H1 (cell line): Measurements from ENCODE around the gene GPR37. TPM values are rescaled to one million over a fixed set of nuclear protein-coding genes. Genes with fewer than 3 reads are reported as not detected.

Source experiments
- CTCF ChIA-PET: fragments of 300-600 bp; sonication (Branson Sonifier 250); formaldehyde crosslinking; loops from one replicate; lab custom pipeline; 2021; ENCODE audit not compliant: partially characterized antibody; lab: Charles Lee
- POLR2A ChIA-PET: fragments of 300-600 bp; sonication (Branson Sonifier 250); formaldehyde crosslinking; loops from one replicate; lab custom pipeline; 2021; ENCODE audit warnings: inconsistent platforms; ENCODE audit not compliant: partially characterized antibody; lab: Charles Lee
- DNase-seq, 2 experiments: peaks; one replicate each; pipeline versions ENCODE4 v3.0.0 to v3.0.0-alpha.2; 2010 to 2022; ENCODE audit warnings: low spot score in 2 of 2, low read depth in 1 of 2, mixed read lengths in 1 of 2
- FAIRE-seq: peaks from 2 replicates; lab custom pipeline; 2011; peaks lifted over from hg19 to GRCh38; lab: Jason Lieb, UNC
- H2AFZ ChIP-seq: 2 replicates; pipeline ENCODE4 v1.8.1; 2012; ENCODE audit warnings: low read length, inconsistent platforms
- H2AK5ac ChIP-seq: 2 replicates; pipeline ENCODE4 v1.6.1; 2013; ENCODE audit warnings: low read depth, low read length
- H2BK120ac ChIP-seq: replicated peaks from 2 replicates; pipeline ENCODE3; 2013; ENCODE audit warnings: low read depth, low read length, inconsistent platforms
- H2BK12ac ChIP-seq: 2 replicates; pipeline ENCODE4 v1.6.1; 2013; ENCODE audit warnings: low read depth, low read length
- H2BK15ac ChIP-seq: 2 replicates; pipeline ENCODE4 v1.6.1; 2013; ENCODE audit warnings: low read length
- H2BK20ac ChIP-seq: 2 replicates; pipeline ENCODE4 v1.6.1; 2013; ENCODE audit warnings: low read length
- H2BK5ac ChIP-seq: 2 replicates; pipeline ENCODE4 v1.6.1; 2013; ENCODE audit warnings: low read depth, low read length
- H3K14ac ChIP-seq: 2 replicates; pipeline ENCODE4 v1.6.1; 2013; ENCODE audit warnings: inconsistent platforms; ENCODE audit not compliant: insufficient read length
- H3K18ac ChIP-seq: 2 replicates; pipeline ENCODE4 v1.6.1; 2013; ENCODE audit warnings: low read length; ENCODE audit errors: extremely low read depth
- H3K23ac ChIP-seq: 2 replicates; pipeline ENCODE4 v1.6.1; 2013; ENCODE audit warnings: inconsistent platforms; ENCODE audit not compliant: insufficient read length
- H3K23me2 ChIP-seq: 2 replicates; pipeline ENCODE4 v1.6.1; 2013; ENCODE audit warnings: low read depth, low read length
- H3K27ac ChIP-seq: 2 replicates; pipeline ENCODE4 v1.6.1; 2011; ENCODE audit warnings: low read depth, low read length, inconsistent platforms
- H3K27me3 ChIP-seq, 4 experiments: replicated peaks in 1 of 4; 1 replicate in 1 of 4; 2 replicates in 3 of 4; pipeline versions ENCODE4 v1.6.1 to v1.8.1; 2011 to 2013; ENCODE audit warnings: low read length in 3 of 4, mild to moderate bottlenecking in 3 of 4, inconsistent platforms in 2 of 4, mixed read lengths in 2 of 4, moderate library complexity in 1 of 4; ENCODE audit not compliant: control insufficient read depth in 3 of 4, insufficient read depth in 3 of 4; ENCODE audit errors: extremely low read depth in 1 of 4
- H3K36me3 ChIP-seq, 4 experiments: 2 replicates each; pipeline versions ENCODE4 v1.6.1 to v1.8.1; 2011 to 2013; ENCODE audit warnings: mild to moderate bottlenecking in 4 of 4, low read length in 3 of 4, moderate library complexity in 2 of 4, control low read depth in 1 of 4, inconsistent platforms in 1 of 4; ENCODE audit not compliant: insufficient read depth in 4 of 4, control insufficient read depth in 2 of 4
- H3K4ac ChIP-seq: replicated peaks from 2 replicates; pipeline ENCODE3; 2013; ENCODE audit warnings: low read length, low read depth, mixed read lengths, inconsistent platforms; ENCODE audit not compliant: insufficient read length
- H3K4me1 ChIP-seq, 4 experiments: replicated peaks in 1 of 4; 1 replicate in 1 of 4; 2 replicates in 3 of 4; pipeline versions ENCODE4 v1.6.1 to v1.8.1; 2011 to 2013; ENCODE audit warnings: low read length in 3 of 4, inconsistent platforms in 2 of 4, mixed read lengths in 1 of 4; ENCODE audit not compliant: insufficient read depth in 4 of 4, control insufficient read depth in 3 of 4
- H3K4me2 ChIP-seq, 2 experiments: 2 replicates each; pipeline versions ENCODE4 v1.6.1 to v1.8.1; 2011 to 2013; ENCODE audit warnings: low read depth in 2 of 2, low read length in 2 of 2, control low read depth in 1 of 2, inconsistent platforms in 1 of 2, mild to moderate bottlenecking in 1 of 2; ENCODE audit not compliant: insufficient read depth in 1 of 2
- H3K4me3 ChIP-seq, 4 experiments: fragments of 200-600, 300-600 bp in 1 of 4; sonication (generic), shearing (Covaris generic), sonication (Bioruptor Twin) in 1 of 4; 2 replicates each; pipeline versions ENCODE4 v1.5.1 to v1.8.1; 2011 to 2016; ENCODE audit warnings: low read length in 4 of 4, low read depth in 3 of 4, control low read depth in 2 of 4, inconsistent platforms in 2 of 4, mild to moderate bottlenecking in 2 of 4, mixed read lengths in 1 of 4, moderate library complexity in 1 of 4; ENCODE audit not compliant: insufficient read depth in 2 of 4; ENCODE audit errors: extremely low read depth in 1 of 4
- H3K56ac ChIP-seq: replicated peaks from 2 replicates; pipeline ENCODE3; 2013; ENCODE audit warnings: low read depth, mild to moderate bottlenecking, mixed read lengths, low read length, inconsistent platforms; ENCODE audit not compliant: insufficient read length
- H3K79me1 ChIP-seq: 2 replicates; pipeline ENCODE4 v1.6.1; 2013; ENCODE audit warnings: low read depth, low read length, control low read depth
- H3K79me2 ChIP-seq, 2 experiments: 2 replicates each; pipeline versions ENCODE4 v1.6.1 to v1.8.1; 2012 to 2013; ENCODE audit warnings: low read length in 2 of 2, mild to moderate bottlenecking in 2 of 2, inconsistent platforms in 1 of 2; ENCODE audit not compliant: insufficient read depth in 2 of 2, control insufficient read depth in 1 of 2
- H3K9ac ChIP-seq, 4 experiments: replicated peaks in 1 of 4; 1 replicate in 1 of 4; 2 replicates in 3 of 4; pipeline versions ENCODE4 v1.6.1 to v1.8.1; 2011 to 2013; ENCODE audit warnings: low read depth in 3 of 4, low read length in 3 of 4, control low read depth in 2 of 4, mild to moderate bottlenecking in 2 of 4, moderate library complexity in 2 of 4, inconsistent platforms in 1 of 4; ENCODE audit errors: extremely low read depth in 1 of 4
- H3K9me3 ChIP-seq, 2 experiments: 2 replicates each; pipeline versions ENCODE4 v1.6.1 to v1.8.1; 2012 to 2013; ENCODE audit warnings: mild to moderate bottlenecking in 2 of 2, moderate library complexity in 2 of 2, control low read depth in 1 of 2, inconsistent platforms in 1 of 2, low read depth in 1 of 2, low read length in 1 of 2, mixed read lengths in 1 of 2; ENCODE audit not compliant: insufficient read depth in 2 of 2
- H4K20me1 ChIP-seq, 2 experiments: replicated peaks in 1 of 2; 2 replicates each; pipeline versions ENCODE3 to v1.8.1; 2011 to 2013; ENCODE audit warnings: inconsistent platforms in 2 of 2, low read length in 2 of 2, mild to moderate bottlenecking in 1 of 2; ENCODE audit not compliant: insufficient read depth in 2 of 2, control insufficient read depth in 1 of 2
- H4K5ac ChIP-seq: 2 replicates; pipeline ENCODE4 v1.6.1; 2013; ENCODE audit warnings: low read length, low read depth, mixed read lengths, inconsistent platforms; ENCODE audit not compliant: insufficient read length
- H4K8ac ChIP-seq: 2 replicates; pipeline ENCODE4 v1.8.0; 2013; ENCODE audit warnings: mild to moderate bottlenecking, moderate library complexity, low read length, inconsistent platforms; ENCODE audit not compliant: insufficient read depth; ENCODE audit errors: extremely low read depth
- H4K91ac ChIP-seq: replicated peaks from 2 replicates; pipeline ENCODE3; 2013; ENCODE audit warnings: low read length, mixed read lengths, inconsistent platforms; ENCODE audit not compliant: insufficient read length
- BCL11A ChIP-seq, 2 experiments: IDR thresholded peaks; one replicate each; pipeline ENCODE4 v1.6.1; 2011; ENCODE audit warnings: low read depth in 2 of 2, low read length in 2 of 2, mild to moderate bottlenecking in 2 of 2
- CREB1 ChIP-seq: IDR thresholded peaks from 2 replicates; pipeline ENCODE4 v1.6.1; 2012; ENCODE audit warnings: inconsistent platforms
- EP300 ChIP-seq, 2 experiments: IDR thresholded peaks; 1 replicate in 1 of 2; 2 replicates in 1 of 2; pipeline ENCODE4 v1.6.1; 2011 to 2012; ENCODE audit warnings: low read depth in 2 of 2, low read length in 2 of 2, mild to moderate bottlenecking in 2 of 2, borderline replicate concordance in 1 of 2, inconsistent platforms in 1 of 2, moderate library complexity in 1 of 2
- JUND ChIP-seq: IDR thresholded peaks from 2 replicates; pipeline ENCODE4 v1.6.1; 2011; ENCODE audit warnings: mild to moderate bottlenecking, improper control_type of control experiment, low read length
- KDM5A ChIP-seq: fragments of 200-600 bp; IDR thresholded peaks from 2 replicates; pipeline ENCODE4 v1.7.1; 2012; ENCODE audit warnings: mild to moderate bottlenecking, low read length, inconsistent platforms, mixed read lengths
- MAFK ChIP-seq: IDR thresholded peaks from 2 replicates; pipeline ENCODE4 v1.6.1; 2012; ENCODE audit warnings: low read depth, mild to moderate bottlenecking, improper control_type of control experiment, low read length
- POLR2A ChIP-seq, 2 experiments: IDR thresholded peaks; 1 replicate in 1 of 2; 2 replicates in 1 of 2; pipeline ENCODE4 v1.6.1; 2011; ENCODE audit warnings: low read depth in 2 of 2, low read length in 2 of 2, mild to moderate bottlenecking in 2 of 2; ENCODE audit errors: control extremely low read depth in 1 of 2
- POU5F1 ChIP-seq: IDR thresholded peaks from 2 replicates; pipeline ENCODE4 v1.6.1; 2011; ENCODE audit warnings: low read depth, mild to moderate bottlenecking, low read length, moderate library complexity
- RAD21 ChIP-seq, 2 experiments: IDR thresholded peaks in 1 of 2; conservative IDR thresholded peaks in 1 of 2; 2 replicates each; pipeline ENCODE4 v1.6.1; 2011; ENCODE audit warnings: low read depth in 2 of 2, low read length in 2 of 2, improper control_type of control experiment in 1 of 2, inconsistent platforms in 1 of 2, mild to moderate bottlenecking in 1 of 2, moderate library complexity in 1 of 2
- RXRA ChIP-seq: IDR thresholded peaks from 2 replicates; pipeline ENCODE4 v1.6.1; 2011; ENCODE audit warnings: low read depth, mild to moderate bottlenecking, low read length, moderate library complexity; ENCODE audit not compliant: insufficient read depth
- SIX5 ChIP-seq: IDR thresholded peaks from 2 replicates; pipeline ENCODE4 v1.6.1; 2011; ENCODE audit warnings: mild to moderate bottlenecking, low read depth, low read length
- TAF7 ChIP-seq: optimal IDR thresholded peaks from 2 replicates; pipeline ENCODE3; 2011; ENCODE audit warnings: low read depth, mild to moderate bottlenecking, inconsistent platforms, low read length, moderate library complexity, borderline replicate concordance
- TBP ChIP-seq: IDR thresholded peaks from 2 replicates; pipeline ENCODE4 v1.6.1; 2011; ENCODE audit warnings: low read depth, low read length, improper control_type of control experiment
- WGBS, 2 experiments: shearing (Covaris generic) in 1 of 2; methylation state at CpG; one replicate each; pipeline versions ENCODE4 v1.1.6 to v1.1.7; 2013 to 2015; ENCODE audit warnings: low lambda C conversion rate in 2 of 2, mixed read lengths in 2 of 2, inconsistent platforms in 1 of 2, low coverage in 1 of 2, missing lambda C conversion rate in 1 of 2; ENCODE audit not compliant: insufficient replicate concordance in 2 of 2, insufficient coverage in 1 of 2, insufficient read length in 1 of 2; ENCODE audit errors: extremely low coverage in 1 of 2, missing lambda C conversion rate in 1 of 2; 5-methylcytosine and 5-hydroxymethylcytosine counted together
- polyA plus RNA-seq, 7 experiments: library from polyadenylated mRNA; depleted of rRNA in 3 of 7; stranded (reverse) in 5 of 7; unstranded in 2 of 7; fragments of >200 nt in 5 of 7; fragments of 200-250 nt in 2 of 7; gene quantifications; 1 replicate in 5 of 7; 2 replicates in 1 of 7; 4 replicates in 1 of 7; pipeline versions ENCODE4 v1.2.1 to v1.2.3, GENCODE V29; 2011 to 2013; ENCODE audit warnings: missing spikeins in 2 of 7, mixed read lengths in 2 of 7
- total RNA-seq: library from RNA; stranded (reverse); fragmentation: NEBNext Ultra II Directional; extraction: Animal tissue kit (Norgen Biotek cat#: 25700); gene quantifications from 2 replicates; pipeline ENCODE4 v1.2.1, GENCODE V29; 2021
- TF ChIP-seq, protein P1 (sequence below): IDR thresholded peaks from 2 replicates; pipeline ENCODE4 v1.6.1; 2011; ENCODE audit warnings: low read depth, mild to moderate bottlenecking, low read length; ENCODE audit not compliant: insufficient read depth

Gene GPR37
- total and polyA plus RNA-seq, 2 of the 8 experiments (the other 6 are each of a cell fraction or from before 2014, with no cell fraction given): 1.5 to 17.4 TPM

DNA sequence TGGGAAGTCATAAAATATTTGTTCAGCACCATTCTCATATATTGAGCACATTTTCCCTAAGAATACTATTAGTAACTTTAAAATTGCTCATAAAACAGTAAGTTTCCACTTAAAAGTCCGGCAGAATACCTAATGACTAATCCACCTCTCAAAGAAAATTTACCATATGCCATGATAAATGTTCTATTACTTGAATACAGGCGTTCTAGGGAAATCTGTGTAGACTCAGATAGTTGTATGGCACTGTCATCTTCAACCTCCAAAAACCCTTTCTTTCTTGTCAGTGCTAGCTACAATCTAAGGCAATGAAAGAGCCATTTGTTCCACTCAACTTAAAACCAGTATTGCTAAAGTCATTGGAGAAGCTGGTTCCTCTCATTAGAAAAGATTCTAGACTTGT is 7.3 kb downstream of the GPR37 start:
- Histone ChIP-seq H3K27me3 (peaks cover 0 to 5% (median 4%) of the 10 kb centered on the region in 4 experiments; a peak in 2 of 7 replicates), H4K91ac (no peak overlapping the region), H3K56ac (no peak overlapping the region), H2BK120ac (no peak overlapping the region), H3K36me3 (no peaks in the 10 kb centered on the region), H3K79me2 (peaks cover 0 to 18% of the 10 kb centered on the region in 2 experiments; a peak in 2 of 4 replicates), H3K9me3 (no peaks in the 10 kb centered on the region), H4K5ac (no peak overlapping the region), H3K18ac (no peak overlapping the region), H3K4me2 (no peak overlapping the region), H3K9ac (no peak overlapping the region), H2AFZ (no peak overlapping the region), H3K4ac (no peak overlapping the region), H3K79me1 (no peaks in the 10 kb centered on the region), H3K14ac (no peak overlapping the region), H2BK12ac (no peak overlapping the region), H3K4me3 (no peak overlapping the region), H4K20me1 (peaks cover 0 to 3% of the 10 kb centered on the region in 2 experiments), H2BK5ac (no peak overlapping the region), H4K8ac (no peak overlapping the region), H2AK5ac (no peak overlapping the region), H2BK20ac (no peak overlapping the region), H3K23ac (no peak overlapping the region), H3K27ac (no peak overlapping the region), H3K4me1 (peaks cover 2 to 8% (median 4%) of the 10 kb centered on the region in 4 experiments; a peak in 3 of 7 replicates), H2BK15ac (no peak overlapping the region), H3K23me2 (no peaks in the 10 kb centered on the region; the same call in 1 of the 2 replicates)
- FAIRE-seq: no peak
- ChIA-PET POLR2A (no interaction called here), CTCF (no interaction called here)
- no peak for DNase-seq
- 97% methylated on average over 2 of the region's 2 CpGs; no CpG with 5 or more reads in 1 of the 2 experiments for WGBS, 2 experiments
- TF ChIP-seq POU5F1 (no peak), CREB1 (no peak), TBP (no peak), BCL11A (IDR thresholded peaks at IDR 0.05; ENCODE audit: low read depth in 2 of 2, low read length in 2 of 2) (no peak), MAFK (no peak), EP300 (IDR thresholded peaks at IDR 0.05; ENCODE audit: borderline replicate concordance in 1 of 2, low read depth in 2 of 2, low read length in 2 of 2) (no peak), JUND (no peak), SIX5 (no peak), RXRA (no peak), TAF7 (no peak), KDM5A (no peak), POLR2A (IDR thresholded peaks at IDR 0.05; ENCODE audit: control extremely low read depth in 1 of 2, low read depth in 2 of 2, low read length in 2 of 2) (no peak), RAD21 (IDR thresholded peaks at IDR 0.05 in 1 of 2, conservative IDR thresholded peaks at IDR 0.05 in 1 of 2; ENCODE audit: low read depth in 2 of 2, low read length in 2 of 2) (no peak)
- TF ChIP-seq, protein P1, sequence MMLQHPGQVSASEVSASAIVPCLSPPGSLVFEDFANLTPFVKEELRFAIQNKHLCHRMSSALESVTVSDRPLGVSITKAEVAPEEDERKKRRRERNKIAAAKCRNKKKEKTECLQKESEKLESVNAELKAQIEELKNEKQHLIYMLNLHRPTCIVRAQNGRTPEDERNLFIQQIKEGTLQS: no peak
